Esophagus muscularis mucosa (tissue), 4 donors: Measurements from ENCODE around the gene FLNA. TPM values are rescaled to one million over a fixed set of nuclear protein-coding genes. Genes with fewer than 3 reads are reported as not detected.
A peak's percentile ranks its signal among the peaks of the same experiment; 100 is the strongest.
"Not testable (repeated sequence)": the region's sequence is repeated elsewhere in the genome, so short reads cannot be mapped to it uniquely, and the experiment has no call there.

Experiments used
- DNase-seq: peaks from one replicate; pipeline ENCODE4 v3.0.0-alpha.2; 2017; ENCODE audit errors: extremely low spot score
- H3K27ac ChIP-seq, 4 donors: fragments of 200-600 bp; sonication (generic); replicated peaks in 1 of 4; 1 replicate in 3 of 4; 2 replicates in 1 of 4; pipeline ENCODE4 v1.5.1; 2016 to 2019; ENCODE audit warnings: mild to moderate bottlenecking in 1 of 4
- H3K27me3 ChIP-seq, 4 donors: fragments of 200-600 bp; sonication (generic); one replicate each; pipeline versions ENCODE4 v1.5.1 to v1.6.0; 2016 to 2019
- H3K36me3 ChIP-seq, 4 donors: fragments of 200-600 bp; sonication (generic); one replicate each; pipeline ENCODE4 v1.5.1; 2016 to 2019
- H3K4me1 ChIP-seq, 4 donors: fragments of 200-600 bp; sonication (generic); one replicate each; pipeline ENCODE4 v1.5.1; 2016 to 2019
- H3K4me3 ChIP-seq, 4 donors: fragments of 200-600 bp; sonication (generic); 1 replicate in 2 of 4; 2 replicates in 2 of 4; pipeline ENCODE4 v1.5.1; 2016 to 2019; ENCODE audit warnings: mild to moderate bottlenecking in 4 of 4, moderate library complexity in 1 of 4
- H3K9me3 ChIP-seq, 4 donors: fragments of 200-600 bp; sonication (generic); 1 replicate in 3 of 4; 2 replicates in 1 of 4; pipeline ENCODE4 v1.5.1; 2016 to 2019
- CTCF ChIP-seq, 3 experiments: fragments of 200-600 bp in 2 of 3; fragments of 450-650 bp in 1 of 3; sonication (generic) in 2 of 3; IDR thresholded peaks; one replicate each; pipeline ENCODE4 v1.5.1; 2017 to 2019; ENCODE audit warnings: antibody characterized with exemption in 3 of 3, mild to moderate bottlenecking in 2 of 3, moderate library complexity in 1 of 3
- EP300 ChIP-seq: sonication (generic); formaldehyde crosslinking; IDR thresholded peaks from one replicate; pipeline ENCODE4 v1.6.1; 2017; ENCODE audit warnings: antibody characterized with exemption
- POLR2A ChIP-seq: fragments of 450-650 bp; IDR thresholded peaks from one replicate; pipeline ENCODE4 v1.6.1; 2017; ENCODE audit warnings: antibody characterized with exemption, moderate library complexity, mild to moderate bottlenecking, low read depth
- POLR2AphosphoS5 ChIP-seq, 2 donors: sonication (generic); formaldehyde crosslinking; IDR thresholded peaks; one replicate each; pipeline ENCODE4 v1.6.1; 2017; ENCODE audit warnings: antibody characterized with exemption in 2 of 2
- WGBS: methylation state at CpG from one replicate; pipeline ENCODE4 v1.1.5; 2018; 5-methylcytosine and 5-hydroxymethylcytosine counted together
- intact Hi-C: fragments of 100-400 bp; cut with DNase I; formaldehyde crosslinking; loops from one replicate; pipeline ENCODE4 v1.15.1; 2023
- total RNA-seq, 4 donors: library from RNA; depleted of rRNA; stranded (reverse); fragments of >200 nt; gene quantifications; one replicate each; pipeline versions ENCODE4 v1.1.0 to v1.2.1, GENCODE V29; 2016

Gene FLNA
- total RNA-seq, 4 donors from 2014 or later, result 8,941 to 16,544 (median 12,362) TPM

- TF ChIP-seq POLR2AphosphoS5 (IDR thresholded peaks at IDR 0.05) (peak; percentile 4 to 44), CTCF (IDR thresholded peaks at IDR 0.05) (no peak), POLR2A (peak; percentile 55)
- DNase-seq, result no peak
- peak overlapping the region; percentile 90 to 98 (median 95) for H3K27ac ChIP-seq
- intact Hi-C loops, result loop anchor here (5.0 kb wide), 1 partner anchor 60 kb away; no protein-coding TSS in a partner anchor
- peaks cover 7 to 32% (median 22%) of the 10 kb centered on the region in 4 donors for H3K4me1 ChIP-seq
- H3K4me3 ChIP-seq, result peak overlapping the region; percentile 63 to 76 (median 66)
- no peaks in the 10 kb centered on the region for H3K9me3 ChIP-seq
- peaks cover 9 to 26% (median 23%) of the 10 kb centered on the region in 4 donors for H3K36me3 ChIP-seq
- 56% methylated on average over 33 of the region's 53 CpGs for WGBS
- H3K27me3 ChIP-seq, result no peaks in the 10 kb centered on the region
Measured at GRCh38 chrX:154396973-154397887, 22.8 kb upstream of the FLNA start.

GRCh38 chrX:154396363-154396762, 21.9 kb upstream of the FLNA start:
- H3K9me3 ChIP-seq, DNase-seq, H3K4me3 ChIP-seq, H3K27me3 ChIP-seq: not testable (repeated sequence)
- Histone ChIP-seq H3K4me1 (peaks cover 7 to 32% (median 21%) of the 10 kb centered on the region in 4 donors), H3K27ac (peak overlapping the region; percentile 90 to 98 (median 95)), H3K36me3 (peaks cover 9 to 25% (median 22%) of the 10 kb centered on the region in 4 donors)
- intact Hi-C loops, result loop anchor here (5.0 kb wide), 1 partner anchor 59 kb away; no protein-coding TSS in a partner anchor
- 90% methylated on average over 17 of the region's 17 CpGs for WGBS

GRCh38 chrX:154389812-154390747, 15.6 kb upstream of the FLNA start:
- no CpG with 5 or more reads among the region's 121 CpGs for WGBS
- peak overlapping the region in 3 of 4 donors; percentile 36 to 56 (median 40) for H3K4me3 ChIP-seq

GRCh38 chrX:154388649-154389048, 14.2 kb upstream of the FLNA start:
- H3K36me3 ChIP-seq, H3K9me3 ChIP-seq, H3K4me3 ChIP-seq, DNase-seq, intact Hi-C loops, H3K27ac ChIP-seq, H3K27me3 ChIP-seq: not testable (repeated sequence)
- no CpG with 5 or more reads among the region's 16 CpGs for WGBS
- H3K4me1 ChIP-seq, result peaks cover 0 to 11% (median 11%) of the 10 kb centered on the region in 4 donors

More at GRCh38 chrX:154389812-154390747, 15.6 kb upstream of the FLNA start:
- DNase-seq, H3K36me3 ChIP-seq, H3K9me3 ChIP-seq, H3K4me1 ChIP-seq, intact Hi-C loops, H3K27me3 ChIP-seq: not testable (repeated sequence)
- H3K27ac ChIP-seq, result peak overlapping the region in 3 of 4 donors; percentile 67 to 79 (median 78)

- H3K27ac ChIP-seq, H3K27me3 ChIP-seq, H3K9me3 ChIP-seq, DNase-seq, H3K36me3 ChIP-seq, intact Hi-C loops, H3K4me3 ChIP-seq: not testable (repeated sequence)
- no CpG with 5 or more reads among the region's 20 CpGs for WGBS
- peaks cover 0 to 16% (median 16%) of the 10 kb centered on the region in 4 donors for H3K4me1 ChIP-seq
Measured at GRCh38 chrX:154388094-154388493, 13.7 kb upstream of the FLNA start.

GRCh38 chrX:154384284-154384892, 10.0 kb upstream of the FLNA start:
- TF ChIP-seq EP300, result no peak
- peak; percentile 36 to 53 (median 48) for TF ChIP-seq CTCF (IDR thresholded peaks at IDR 0.05)
- peak in 1 of 2 donors; percentile 5 for TF ChIP-seq POLR2AphosphoS5 (IDR thresholded peaks at IDR 0.05)
- TF ChIP-seq POLR2A, result no peak
- Histone ChIP-seq H3K4me3 (no peak overlapping the region), H3K9me3 (no peaks in the 10 kb centered on the region), H3K36me3 (peaks cover 0 to 19% (median 3%) of the 10 kb centered on the region in 4 donors), H3K27ac (peak overlapping the region; percentile 38 to 92 (median 48)), H3K27me3 (no peaks in the 10 kb centered on the region), H3K4me1 (peaks cover 6 to 44% (median 38%) of the 10 kb centered on the region in 4 donors)
- WGBS, result 59% methylated on average over 8 of the region's 8 CpGs
- DNase-seq, result no peak
- intact Hi-C loops, result no loop called here
